Measurements from ENCODE around the gene FOXD4L1. TPM values are rescaled to one million over a fixed set of nuclear protein-coding genes. Genes with fewer than 3 reads are reported as not detected.
"Not testable (repeated sequence)": the region's sequence is repeated elsewhere in the genome, so short reads cannot be mapped to it uniquely, and the experiment has no call there.

Gene FOXD4L1
- total RNA-seq = under 1 TPM in 4 of 7 donors, not detected in 3; 0.13 to 0.68 (median 0.29) TPM
- under 1 TPM in 2 of 3 donors, not detected in 1; 0.13 to 0.19 TPM for polyA plus RNA-seq
- long read RNA-seq, donor 1, partial matches to known transcripts = 0 of 1 reads
- long read RNA-seq, donor 1, other reads (novel, unspliced or antisense) = 0 of 1 reads
- long read RNA-seq, donor 2, partial matches to known transcripts = 0 of 3 reads
- long read RNA-seq, donor 2, other reads (novel, unspliced or antisense) = 0 of 3 reads

- intact Hi-C loops (cut with DNase I; ENCODE audit: low total_unique reads); DNase-seq: not testable (repeated sequence)
- 34 to 76% (median 67%) methylated on average over 1 to 4 of the region's 4 CpGs; no CpG with 5 or more reads in 1 of the 5 donors for WGBS, 5 donors
Observed at GRCh38 chr2:113498365-113498764, at the start of gene FOXD4L1. TSS of gene FOXD4L1 (plus strand) at chr2:113498665. CDS start at chr2:113499257, 592 bp downstream.

GRCh38 chr2:113465770-113466169, 32.7 kb upstream of the FOXD4L1 start:
- H3K27ac ChIP-seq; H3K9me3 ChIP-seq; intact Hi-C loops (cut with DNase I; ENCODE audit: low total_unique reads); H3K27me3 ChIP-seq (replicated peaks in 1 of 7); H3K4me1 ChIP-seq; H3K4me3 ChIP-seq; H3K36me3 ChIP-seq; DNase-seq: not testable (repeated sequence)

More at GRCh38 chr2:113498365-113498764, at the start of gene FOXD4L1:
- H3K36me3 ChIP-seq = peaks cover 0 to 12% (median 1%) of the 10 kb centered on the region in 6 donors
- not testable (repeated sequence) for H3K9me3 ChIP-seq, H3K27ac ChIP-seq
- H3K27me3 ChIP-seq (replicated peaks in 1 of 7) = peaks cover 0 to 45% (median 11%) of the 10 kb centered on the region in 7 donors
- H3K4me1 ChIP-seq = peaks cover 0 to 35% (median 27%) of the 10 kb centered on the region in 6 donors
- H3K4me3 ChIP-seq = peak within 1 kb of the TSS in 1 of 8 donors; percentile 51

- intact Hi-C loops (cut with DNase I; ENCODE audit: low total_unique reads); H3K27ac ChIP-seq; H3K4me1 ChIP-seq; DNase-seq; H3K4me3 ChIP-seq; H3K27me3 ChIP-seq (replicated peaks in 1 of 7); H3K9me3 ChIP-seq: not testable (repeated sequence)
- peaks cover 0 to 19% (median 0%) of the 10 kb centered on the region in 6 donors for H3K36me3 ChIP-seq
- WGBS, 5 donors = 93 to 98% (median 94%) methylated on average over 14 to 22 of the region's 24 CpGs
Observed at GRCh38 chr2:113476688-113477368, 21.6 kb upstream of the FOXD4L1 start.

GRCh38 chr2:113496527-113496926, 1.9 kb upstream of the FOXD4L1 start:
- intact Hi-C loops (cut with DNase I; ENCODE audit: low total_unique reads); DNase-seq: not testable (repeated sequence)
- 94 to 98% (median 96%) methylated on average over 13 of the region's 13 CpGs; no CpG with 5 or more reads in 2 of the 5 donors for WGBS, 5 donors

GRCh38 chr2:113499019-113499885, 787 bp downstream of the FOXD4L1 start:
- intact Hi-C loops (cut with DNase I; ENCODE audit: low total_unique reads); DNase-seq; H3K9me3 ChIP-seq; H3K27ac ChIP-seq: not testable (repeated sequence)
- Histone ChIP-seq H3K4me3 (peak overlapping the region in 1 of 8 donors; percentile 51), H3K4me1 (peaks cover 0 to 43% (median 36%) of the 10 kb centered on the region in 6 donors), H3K36me3 (peaks cover 0 to 12% (median 1%) of the 10 kb centered on the region in 6 donors), H3K27me3 (replicated peaks in 1 of 7) (peaks cover 0 to 54% (median 14%) of the 10 kb centered on the region in 7 donors)
- 4 to 52% (median 10%) methylated on average over 3 to 62 of the region's 62 CpGs for WGBS, 5 donors

More at GRCh38 chr2:113496527-113496926, 1.9 kb upstream of the FOXD4L1 start:
- H3K27me3 ChIP-seq (replicated peaks in 1 of 7) = peaks cover 0 to 28% (median 0%) of the 10 kb centered on the region in 7 donors
- not testable (repeated sequence) for H3K4me3 ChIP-seq, H3K9me3 ChIP-seq, H3K27ac ChIP-seq
- H3K36me3 ChIP-seq = peaks cover 0 to 12% (median 1%) of the 10 kb centered on the region in 6 donors
- H3K4me1 ChIP-seq = peaks cover 0 to 20% (median 13%) of the 10 kb centered on the region in 6 donors

GRCh38 chr2:113499886-113500722, 1.6 kb downstream of the FOXD4L1 start:
- H3K27ac ChIP-seq; DNase-seq; intact Hi-C loops (cut with DNase I; ENCODE audit: low total_unique reads); H3K9me3 ChIP-seq: not testable (repeated sequence)
- H3K36me3 ChIP-seq = peaks cover 0 to 12% (median 1%) of the 10 kb centered on the region in 6 donors
- WGBS, 5 donors = 4 to 8% (median 4%) methylated on average over 15 to 54 of the region's 56 CpGs; no CpG with 5 or more reads in 2 of the 5 donors
- peaks cover 0 to 45% (median 36%) of the 10 kb centered on the region in 6 donors for H3K4me1 ChIP-seq
- peaks cover 0 to 58% (median 14%) of the 10 kb centered on the region in 7 donors for H3K27me3 ChIP-seq (replicated peaks in 1 of 7)
- peak overlapping the region in 1 of 8 donors; percentile 51 for H3K4me3 ChIP-seq

GRCh38 chr2:113500723-113501038, 2.2 kb downstream of the FOXD4L1 start:
- H3K9me3 ChIP-seq; H3K27ac ChIP-seq; DNase-seq; intact Hi-C loops (cut with DNase I; ENCODE audit: low total_unique reads): not testable (repeated sequence)
- peaks cover 0 to 64% (median 14%) of the 10 kb centered on the region in 7 donors for H3K27me3 ChIP-seq (replicated peaks in 1 of 7)
- 9 to 59% (median 13%) methylated on average over 2 to 8 of the region's 8 CpGs; no CpG with 5 or more reads in 1 of the 5 donors for WGBS, 5 donors
- peak overlapping the region in 1 of 8 donors; percentile 51 for H3K4me3 ChIP-seq
- peaks cover 0 to 12% (median 1%) of the 10 kb centered on the region in 6 donors for H3K36me3 ChIP-seq
- peaks cover 0 to 45% (median 36%) of the 10 kb centered on the region in 6 donors for H3K4me1 ChIP-seq

GRCh38 chr2:113502216-113503093, 4.0 kb downstream of the FOXD4L1 start:
- Histone ChIP-seq H3K4me3 (peak overlapping the region in 7 of 8 donors; percentile 33 to 75 (median 44)), H3K27me3 (replicated peaks in 1 of 7) (peaks cover 0 to 76% (median 14%) of the 10 kb centered on the region in 7 donors), H3K4me1 (peaks cover 0 to 45% (median 36%) of the 10 kb centered on the region in 6 donors)
- intact Hi-C loops (cut with DNase I; ENCODE audit: low total_unique reads); H3K36me3 ChIP-seq; DNase-seq; H3K27ac ChIP-seq; H3K9me3 ChIP-seq: not testable (repeated sequence)
- WGBS, 5 donors = 3 to 4% (median 4%) methylated on average over 17 to 73 of the region's 73 CpGs; no CpG with 5 or more reads in 1 of the 5 donors

Measured in spleen (tissue), 13 donors.